Measurements from ENCODE around the gene AASDH. TPM values are rescaled to one million over a fixed set of nuclear protein-coding genes. Genes with fewer than 3 reads are reported as not detected.

AASDH gene
- total RNA-seq, 2 experiments from 2014 or later, result 10.4 to 13.9 TPM

DNA sequence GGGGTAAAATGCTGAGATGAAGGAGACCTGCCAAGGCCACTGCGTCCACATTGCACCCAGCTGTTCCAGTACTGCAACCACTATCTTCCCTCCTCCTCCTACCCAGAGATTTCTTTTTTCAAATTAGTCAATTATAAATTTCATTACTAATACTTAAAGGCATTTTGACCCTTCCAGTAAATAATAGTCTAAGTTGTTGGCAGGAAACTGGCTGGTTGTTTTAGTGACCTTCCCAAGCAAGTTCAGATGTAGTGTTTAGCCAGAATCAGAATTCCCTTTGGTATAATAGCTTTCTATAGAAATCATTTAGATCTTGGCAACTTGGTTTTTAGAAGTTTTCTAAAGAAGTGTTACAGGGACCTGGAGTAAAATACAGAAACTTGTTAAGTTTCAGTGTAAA is 66.0 kb downstream of the AASDH start:
- no TSS peak for BruUV-seq (replicated peaks)
- Histone ChIP-seq H3K4me1 (ENCODE audit: insufficient read depth, low read length, poor library complexity, severe bottlenecking) (no peaks in the 10 kb centered on the region), H3K4me3 (ENCODE audit: low read depth, low read length, poor library complexity, severe bottlenecking) (no peak overlapping the region), H3K79me2 (ENCODE audit: insufficient read depth, low read depth, low read length) (no peaks in the 10 kb centered on the region), H3K9me3 (ENCODE audit: low read length) (no peaks in the 10 kb centered on the region), H3K9me2 (ENCODE audit: insufficient read depth, low read length) (no peaks in the 10 kb centered on the region), H3K4me2 (ENCODE audit: low read length) (no peak overlapping the region), H3K36me3 (ENCODE audit: insufficient read depth, low read length) (peaks cover 7% of the 10 kb centered on the region; the same call in 1 of the 2 replicates), H4K20me1 (ENCODE audit: insufficient read depth, low read length) (no peaks in the 10 kb centered on the region), H3K27ac (ENCODE audit: low read depth, low read length, poor library complexity, severe bottlenecking) (no peak overlapping the region), H2AFZ (ENCODE audit: low read length) (no peak overlapping the region)
- DNase-seq (ENCODE audit: low spot score), result no peak
- CTCF ChIA-PET (ENCODE audit: unreplicated experiment), result no interaction called here
- TF ChIP-seq, protein P1, sequence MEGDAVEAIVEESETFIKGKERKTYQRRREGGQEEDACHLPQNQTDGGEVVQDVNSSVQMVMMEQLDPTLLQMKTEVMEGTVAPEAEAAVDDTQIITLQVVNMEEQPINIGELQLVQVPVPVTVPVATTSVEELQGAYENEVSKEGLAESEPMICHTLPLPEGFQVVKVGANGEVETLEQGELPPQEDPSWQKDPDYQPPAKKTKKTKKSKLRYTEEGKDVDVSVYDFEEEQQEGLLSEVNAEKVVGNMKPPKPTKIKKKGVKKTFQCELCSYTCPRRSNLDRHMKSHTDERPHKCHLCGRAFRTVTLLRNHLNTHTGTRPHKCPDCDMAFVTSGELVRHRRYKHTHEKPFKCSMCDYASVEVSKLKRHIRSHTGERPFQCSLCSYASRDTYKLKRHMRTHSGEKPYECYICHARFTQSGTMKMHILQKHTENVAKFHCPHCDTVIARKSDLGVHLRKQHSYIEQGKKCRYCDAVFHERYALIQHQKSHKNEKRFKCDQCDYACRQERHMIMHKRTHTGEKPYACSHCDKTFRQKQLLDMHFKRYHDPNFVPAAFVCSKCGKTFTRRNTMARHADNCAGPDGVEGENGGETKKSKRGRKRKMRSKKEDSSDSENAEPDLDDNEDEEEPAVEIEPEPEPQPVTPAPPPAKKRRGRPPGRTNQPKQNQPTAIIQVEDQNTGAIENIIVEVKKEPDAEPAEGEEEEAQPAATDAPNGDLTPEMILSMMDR (conservative IDR thresholded peaks at IDR 0.05; ENCODE audit: low read length), result no peak
- TF ChIP-seq EZH2phosphoT487 (IDR thresholded peaks at IDR 0.05; ENCODE audit: borderline replicate concordance, low read depth, low read length), result no peak
- intact Hi-C loops (cut with micrococcal nuclease; ENCODE audit: unreplicated experiment), result no loop called here
- POLR2A ChIA-PET, result no interaction called here

DNA sequence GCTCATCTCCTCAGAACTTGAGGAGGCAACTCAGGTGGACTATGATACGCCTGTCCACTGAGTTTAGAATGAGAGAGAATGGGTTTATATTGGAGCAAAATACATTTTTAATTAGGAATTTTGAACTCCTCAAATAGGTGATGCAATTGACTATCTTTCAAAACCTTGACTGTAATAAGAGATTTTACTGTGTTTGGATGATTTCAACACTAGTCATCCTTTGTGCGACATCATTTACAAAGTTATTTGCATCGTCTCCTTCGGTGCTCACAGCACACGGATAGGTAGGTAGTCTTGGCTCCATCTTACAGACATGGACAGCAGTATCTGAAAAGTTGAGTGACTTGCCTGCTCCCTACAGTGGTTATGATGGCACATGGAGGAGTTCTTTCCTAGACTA is 67.0 kb downstream of the AASDH start:
- no peak overlapping the region for H2AFZ ChIP-seq (ENCODE audit: low read length)
- BruUV-seq (replicated peaks), result no TSS peak
- ChIA-PET CTCF (ENCODE audit: unreplicated experiment) (interaction anchor here (0.6 kb wide), 1 partner anchor 277 kb away, joined by 3 read pairs; no protein-coding TSS in a partner anchor), POLR2A (interaction anchor here (0.6 kb wide), 1 partner anchor 149 kb away, joined by 3 read pairs; no protein-coding TSS in a partner anchor)
- H3K4me3 ChIP-seq (ENCODE audit: low read depth, low read length, poor library complexity, severe bottlenecking), result no peak overlapping the region
- H3K9me2 ChIP-seq (ENCODE audit: insufficient read depth, low read length), result no peaks in the 10 kb centered on the region
- H3K4me2 ChIP-seq (ENCODE audit: low read length), result no peak overlapping the region
- H3K79me2 ChIP-seq (ENCODE audit: insufficient read depth, low read depth, low read length), result no peaks in the 10 kb centered on the region
- TF ChIP-seq EZH2phosphoT487 (IDR thresholded peaks at IDR 0.05; ENCODE audit: borderline replicate concordance, low read depth, low read length), result no peak
- TF ChIP-seq, protein P1 (conservative IDR thresholded peaks at IDR 0.05; ENCODE audit: low read length), result no peak
- no peaks in the 10 kb centered on the region for H4K20me1 ChIP-seq (ENCODE audit: insufficient read depth, low read length)
- no peak overlapping the region for H3K27ac ChIP-seq (ENCODE audit: low read depth, low read length, poor library complexity, severe bottlenecking)
- no peak for DNase-seq (ENCODE audit: low spot score)
- no peaks in the 10 kb centered on the region for H3K4me1 ChIP-seq (ENCODE audit: insufficient read depth, low read length, poor library complexity, severe bottlenecking)
- no peaks in the 10 kb centered on the region for H3K9me3 ChIP-seq (ENCODE audit: low read length)
- peaks cover 7% of the 10 kb centered on the region; the same call in 1 of the 2 replicates for H3K36me3 ChIP-seq (ENCODE audit: insufficient read depth, low read length)
- intact Hi-C loops (cut with micrococcal nuclease; ENCODE audit: unreplicated experiment), result no loop called here

DNA sequence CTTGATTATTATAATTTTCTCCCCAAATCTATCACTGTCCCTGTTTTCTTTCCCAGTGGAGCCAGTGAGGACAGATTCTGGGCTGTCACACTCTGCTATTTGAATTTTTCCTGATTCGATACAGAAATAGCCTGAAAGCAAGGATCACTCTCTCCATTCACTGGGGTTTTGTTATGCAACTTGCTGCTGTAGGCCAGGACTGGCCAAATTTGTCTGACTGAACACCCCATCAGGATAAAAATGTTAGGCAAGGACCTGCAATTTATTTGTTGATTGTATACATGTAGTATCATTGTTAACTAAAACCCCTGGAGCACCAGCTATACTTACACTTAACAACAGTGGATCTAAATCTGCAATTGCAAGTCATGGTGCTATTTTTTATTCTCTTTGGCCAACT is 68.7 kb downstream of the AASDH start:
- intact Hi-C loops (cut with micrococcal nuclease; ENCODE audit: unreplicated experiment), result no loop called here
- Histone ChIP-seq H3K79me2 (ENCODE audit: insufficient read depth, low read depth, low read length) (no peaks in the 10 kb centered on the region), H3K4me2 (ENCODE audit: low read length) (no peak overlapping the region), H3K27ac (ENCODE audit: low read depth, low read length, poor library complexity, severe bottlenecking) (no peak overlapping the region), H3K36me3 (ENCODE audit: insufficient read depth, low read length) (peaks cover 4% of the 10 kb centered on the region), H2AFZ (ENCODE audit: low read length) (no peak overlapping the region), H4K20me1 (ENCODE audit: insufficient read depth, low read length) (no peaks in the 10 kb centered on the region), H3K4me1 (ENCODE audit: insufficient read depth, low read length, poor library complexity, severe bottlenecking) (no peaks in the 10 kb centered on the region), H3K4me3 (ENCODE audit: low read depth, low read length, poor library complexity, severe bottlenecking) (no peak overlapping the region), H3K9me2 (ENCODE audit: insufficient read depth, low read length) (no peaks in the 10 kb centered on the region), H3K9me3 (ENCODE audit: low read length) (no peaks in the 10 kb centered on the region)
- ChIA-PET CTCF (ENCODE audit: unreplicated experiment) (no interaction called here), POLR2A (no interaction called here)
- TF ChIP-seq EZH2phosphoT487 (IDR thresholded peaks at IDR 0.05; ENCODE audit: borderline replicate concordance, low read depth, low read length), result no peak
- TF ChIP-seq, protein P1 (conservative IDR thresholded peaks at IDR 0.05; ENCODE audit: low read length), result no peak
- no peak for DNase-seq (ENCODE audit: low spot score)
- BruUV-seq (replicated peaks), result no TSS peak

Data from OCI-LY7 (cell line).